ENCODE results near the gene POC1A. TPM values are rescaled to one million over a fixed set of nuclear protein-coding genes. Genes with fewer than 3 reads are reported as not detected.

The POC1A gene
- total and polyA plus RNA-seq, 2 donors (not counting 1 experiment from before 2014, with no cell fraction given) = 1.7 to 2.8 TPM

DNA sequence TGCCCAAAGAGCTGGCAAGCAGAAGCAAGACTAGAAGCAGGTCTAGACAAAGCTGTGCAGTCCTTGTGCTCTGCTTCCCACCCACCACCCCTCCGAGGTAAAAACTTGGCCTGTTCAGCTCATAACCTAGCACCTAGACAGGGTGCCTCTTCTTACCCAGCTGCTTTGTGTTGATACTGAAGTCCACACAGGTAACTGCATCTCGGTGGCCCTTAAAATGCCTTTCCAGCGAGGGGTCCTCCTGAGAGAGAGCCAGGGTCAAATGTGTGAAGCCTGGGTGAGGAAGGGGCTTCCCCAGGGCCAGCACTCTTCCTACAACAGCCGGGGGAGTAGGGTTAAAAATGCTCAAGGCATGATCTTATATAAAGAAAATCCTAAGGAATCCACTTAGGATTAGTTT is 3.4 kb downstream of the POC1A start:
- POLR2A ChIA-PET = no interaction called here
- no peak overlapping the region for H3K4me2 ChIP-seq (replicated peaks; ENCODE audit: low read depth, low read length, poor library complexity, severe bottlenecking)
- Mint-ChIP-seq H3K4me1 (peaks cover 13% of the 10 kb centered on the region), H3K9me3 (ENCODE audit: insufficient read depth) (no peaks in the 10 kb centered on the region), H3K27ac (no peak overlapping the region), H3K27me3 (no peaks in the 10 kb centered on the region), H3K4me3 (no peak overlapping the region)
- TF ChIP-seq, protein P1, sequence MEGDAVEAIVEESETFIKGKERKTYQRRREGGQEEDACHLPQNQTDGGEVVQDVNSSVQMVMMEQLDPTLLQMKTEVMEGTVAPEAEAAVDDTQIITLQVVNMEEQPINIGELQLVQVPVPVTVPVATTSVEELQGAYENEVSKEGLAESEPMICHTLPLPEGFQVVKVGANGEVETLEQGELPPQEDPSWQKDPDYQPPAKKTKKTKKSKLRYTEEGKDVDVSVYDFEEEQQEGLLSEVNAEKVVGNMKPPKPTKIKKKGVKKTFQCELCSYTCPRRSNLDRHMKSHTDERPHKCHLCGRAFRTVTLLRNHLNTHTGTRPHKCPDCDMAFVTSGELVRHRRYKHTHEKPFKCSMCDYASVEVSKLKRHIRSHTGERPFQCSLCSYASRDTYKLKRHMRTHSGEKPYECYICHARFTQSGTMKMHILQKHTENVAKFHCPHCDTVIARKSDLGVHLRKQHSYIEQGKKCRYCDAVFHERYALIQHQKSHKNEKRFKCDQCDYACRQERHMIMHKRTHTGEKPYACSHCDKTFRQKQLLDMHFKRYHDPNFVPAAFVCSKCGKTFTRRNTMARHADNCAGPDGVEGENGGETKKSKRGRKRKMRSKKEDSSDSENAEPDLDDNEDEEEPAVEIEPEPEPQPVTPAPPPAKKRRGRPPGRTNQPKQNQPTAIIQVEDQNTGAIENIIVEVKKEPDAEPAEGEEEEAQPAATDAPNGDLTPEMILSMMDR (IDR thresholded peaks at IDR 0.05) = no peak
- no peak for TF ChIP-seq EZH2 (IDR thresholded peaks at IDR 0.05; ENCODE audit: borderline replicate concordance, insufficient read depth, low read depth, low read length, poor library complexity, severe bottlenecking)
- no peaks in the 10 kb centered on the region for H3K79me2 ChIP-seq (ENCODE audit: control insufficient read depth, insufficient read depth, low read length)
- peaks cover 4 to 15% of the 10 kb centered on the region in 2 donors for H3K4me1 ChIP-seq (ENCODE audit: control insufficient read depth in 2 of 2, insufficient read depth in 2 of 2, low read length in 2 of 2)
- intact Hi-C loops (cut with micrococcal nuclease) = no loop called here
- no peaks in the 10 kb centered on the region for H4K20me1 ChIP-seq (ENCODE audit: control insufficient read depth, insufficient read depth, low read length, poor library complexity, severe bottlenecking)
- no peak overlapping the region for H3K4me3 ChIP-seq (ENCODE audit: control extremely low read depth in 1 of 5, extremely low read depth in 1 of 5, insufficient read depth in 1 of 5, low read depth in 2 of 5, low read length in 4 of 5)
- H3K9ac ChIP-seq (ENCODE audit: low read length) = no peak overlapping the region
- H2AFZ ChIP-seq (ENCODE audit: insufficient read depth, low read depth, low read length, poor library complexity, severe bottlenecking) = no peak overlapping the region
- no peaks in the 10 kb centered on the region for H3K9me3 ChIP-seq (ENCODE audit: control extremely low read depth in 1 of 3, control insufficient read depth in 2 of 3, insufficient read depth in 1 of 3, low read length in 2 of 3)
- CTCF ChIA-PET = interaction anchor here (0.6 to 11.2 kb wide), 4 partner anchors 9 to 255 kb away, joined by 3 to 166 read pairs (median 4); no protein-coding TSS in a partner anchor
- H3K36me3 ChIP-seq (replicated peaks in 1 of 2; ENCODE audit: control extremely low read depth in 1 of 2, control insufficient read depth in 1 of 2, extremely low read depth in 1 of 2, insufficient read depth in 2 of 2, low read length in 1 of 2) = no peaks in the 10 kb centered on the region
- no peaks in the 10 kb centered on the region for H3K27me3 ChIP-seq (replicated peaks in 1 of 4; ENCODE audit: control extremely low read depth in 1 of 4, control insufficient read depth in 3 of 4, insufficient read depth in 4 of 4, low read length in 3 of 4)
- DNase-seq = no peak
- WGBS (ENCODE audit: insufficient coverage) = 100% methylated on average over 1 of the region's 4 CpGs
- ATAC-seq (ENCODE audit: low read depth) = no peak
- H3K27ac ChIP-seq (ENCODE audit: low read length in 2 of 2) = no peak overlapping the region

DNA sequence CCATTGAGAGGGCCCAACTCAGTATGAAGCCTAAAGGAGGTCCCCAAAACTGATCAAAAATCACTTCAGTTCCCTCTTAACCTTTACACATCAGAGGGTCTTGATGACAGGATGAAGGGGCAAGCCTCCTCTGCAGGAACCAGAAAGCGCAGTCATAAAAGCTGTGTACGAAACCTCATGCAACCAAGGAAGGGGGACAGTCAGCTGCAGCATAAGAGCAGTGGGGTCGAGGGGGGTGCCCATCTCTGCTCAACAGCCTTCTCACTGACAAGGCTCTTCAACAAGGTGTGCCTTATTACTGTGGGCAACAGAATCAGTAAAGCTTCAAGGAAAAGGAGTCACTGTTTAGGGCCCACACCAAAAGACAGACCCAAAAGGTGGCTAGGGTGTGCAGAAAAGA is 3.9 kb downstream of the POC1A start:
- 93% methylated on average over 3 of the region's 3 CpGs for WGBS (ENCODE audit: insufficient coverage)
- Mint-ChIP-seq H3K9me3 (ENCODE audit: insufficient read depth) (no peaks in the 10 kb centered on the region), H3K4me3 (no peak overlapping the region), H3K27me3 (no peaks in the 10 kb centered on the region), H3K4me1 (peaks cover 9% of the 10 kb centered on the region), H3K27ac (no peak overlapping the region)
- CTCF ChIA-PET = interaction anchor here (1.0 to 11.2 kb wide), 2 partner anchors 101 to 148 kb away, joined by 3 to 166 read pairs; no protein-coding TSS in a partner anchor
- Histone ChIP-seq H3K9me3 (ENCODE audit: control extremely low read depth in 1 of 3, control insufficient read depth in 2 of 3, insufficient read depth in 1 of 3, low read length in 2 of 3) (no peaks in the 10 kb centered on the region), H3K9ac (ENCODE audit: low read length) (no peak overlapping the region), H4K20me1 (ENCODE audit: control insufficient read depth, insufficient read depth, low read length, poor library complexity, severe bottlenecking) (no peaks in the 10 kb centered on the region), H3K36me3 (replicated peaks in 1 of 2; ENCODE audit: control extremely low read depth in 1 of 2, control insufficient read depth in 1 of 2, extremely low read depth in 1 of 2, insufficient read depth in 2 of 2, low read length in 1 of 2) (no peaks in the 10 kb centered on the region), H3K4me2 (replicated peaks; ENCODE audit: low read depth, low read length, poor library complexity, severe bottlenecking) (no peak overlapping the region), H3K27ac (ENCODE audit: low read length in 2 of 2) (no peak overlapping the region), H3K4me3 (ENCODE audit: control extremely low read depth in 1 of 5, extremely low read depth in 1 of 5, insufficient read depth in 1 of 5, low read depth in 2 of 5, low read length in 4 of 5) (no peak overlapping the region), H3K4me1 (ENCODE audit: control insufficient read depth in 2 of 2, insufficient read depth in 2 of 2, low read length in 2 of 2) (peaks cover 4 to 15% of the 10 kb centered on the region in 2 donors), H2AFZ (ENCODE audit: insufficient read depth, low read depth, low read length, poor library complexity, severe bottlenecking) (no peak overlapping the region), H3K79me2 (ENCODE audit: control insufficient read depth, insufficient read depth, low read length) (no peaks in the 10 kb centered on the region), H3K27me3 (replicated peaks in 1 of 4; ENCODE audit: control extremely low read depth in 1 of 4, control insufficient read depth in 3 of 4, insufficient read depth in 4 of 4, low read length in 3 of 4) (no peaks in the 10 kb centered on the region)
- POLR2A ChIA-PET = no interaction called here
- TF ChIP-seq, protein P1 (IDR thresholded peaks at IDR 0.05) = no peak
- TF ChIP-seq EZH2 (IDR thresholded peaks at IDR 0.05; ENCODE audit: borderline replicate concordance, insufficient read depth, low read depth, low read length, poor library complexity, severe bottlenecking) = no peak
- no peak for DNase-seq
- no peak for ATAC-seq (ENCODE audit: low read depth)
- intact Hi-C loops (cut with micrococcal nuclease) = no loop called here
